Fibroblast of lung (primary cell): ENCODE measurements around the gene MIPOL1. TPM values are rescaled to one million over a fixed set of nuclear protein-coding genes. Genes with fewer than 3 reads are reported as not detected.

Experiments used
- DNase-seq, 2 donors: peaks; one replicate each; pipeline versions ENCODE4 v3.0.0 to v3.0.0-alpha.2; 2010; ENCODE audit warnings: low read depth in 2 of 2
- H2AFZ ChIP-seq: 2 replicates; pipeline ENCODE4 v1.5.1; 2012; ENCODE audit warnings: low read length, control low read depth, inconsistent platforms
- H3K27ac ChIP-seq: 2 replicates; pipeline ENCODE4 v1.5.1; 2011; ENCODE audit warnings: low read length, control low read depth; ENCODE audit not compliant: insufficient read depth
- H3K27me3 ChIP-seq: 2 replicates; pipeline ENCODE4 v1.5.1; 2011; ENCODE audit warnings: mild to moderate bottlenecking, low read length; ENCODE audit not compliant: control insufficient read depth, insufficient read depth
- H3K36me3 ChIP-seq: 2 replicates; pipeline ENCODE4 v1.5.1; 2011; ENCODE audit warnings: low read length; ENCODE audit not compliant: control insufficient read depth, insufficient read depth
- H3K4me1 ChIP-seq: 2 replicates; pipeline ENCODE4 v1.5.1; 2011; ENCODE audit warnings: low read length; ENCODE audit not compliant: control insufficient read depth, insufficient read depth; ENCODE audit errors: extremely low read depth
- H3K4me2 ChIP-seq: 2 replicates; pipeline ENCODE4 v1.5.1; 2011; ENCODE audit warnings: low read length, control low read depth; ENCODE audit not compliant: insufficient read depth; ENCODE audit errors: extremely low read depth
- H3K4me3 ChIP-seq, 4 experiments: fragments of 200-600 bp in 1 of 4; sonication (generic) in 1 of 4; replicated peaks in 1 of 4; 2 replicates each; pipeline ENCODE4 v1.5.1; 2011 to 2016; ENCODE audit warnings: low read length in 4 of 4, low read depth in 3 of 4, mild to moderate bottlenecking in 3 of 4, control low read depth in 2 of 4, inconsistent platforms in 1 of 4, mixed read lengths in 1 of 4; ENCODE audit not compliant: insufficient read depth in 1 of 4; ENCODE audit errors: control extremely low read depth in 1 of 4
- H3K79me2 ChIP-seq: 2 replicates; pipeline ENCODE4 v1.5.1; 2012; ENCODE audit warnings: mild to moderate bottlenecking, low read length, inconsistent platforms; ENCODE audit not compliant: control insufficient read depth, insufficient read depth
- H3K9ac ChIP-seq: 2 replicates; pipeline ENCODE4 v1.5.1; 2011; ENCODE audit warnings: mild to moderate bottlenecking, low read length, control low read depth; ENCODE audit not compliant: insufficient read depth
- H3K9me3 ChIP-seq: 2 replicates; pipeline ENCODE4 v1.5.1; 2012; ENCODE audit warnings: low read depth, low read length; ENCODE audit not compliant: control insufficient read depth, insufficient read depth
- H4K20me1 ChIP-seq: 2 replicates; pipeline ENCODE4 v1.5.1; 2011; ENCODE audit warnings: low read length; ENCODE audit not compliant: control insufficient read depth, insufficient read depth; ENCODE audit errors: extremely low read depth
- CTCF ChIP-seq, 2 donors: IDR thresholded peaks in 1 of 2; conservative IDR thresholded peaks in 1 of 2; 1 replicate in 1 of 2; 2 replicates in 1 of 2; pipeline ENCODE4 v1.5.1; 2011 to 2012; ENCODE audit warnings: low read length in 2 of 2, control low read depth in 1 of 2, inconsistent platforms in 1 of 2, low read depth in 1 of 2, mild to moderate bottlenecking in 1 of 2
- EZH2 ChIP-seq: IDR thresholded peaks from 2 replicates; pipeline ENCODE4 v1.5.1; 2012; ENCODE audit warnings: low read length, control low read depth, mild to moderate bottlenecking; ENCODE audit errors: missing control alignments
- polyA plus RNA-seq, 2 donors: library from polyadenylated mRNA; depleted of rRNA in 1 of 2; stranded (reverse) in 1 of 2; unstranded in 1 of 2; fragments of >200 nt; gene quantifications; 2 replicates each; pipeline ENCODE4 v1.2.1, GENCODE V29; 2011 to 2012; ENCODE audit warnings: missing spikeins in 1 of 2
- total RNA-seq: library from RNA; depleted of rRNA; stranded (reverse); fragments of >200 nt; gene quantifications from 2 replicates; pipeline ENCODE4 v1.2.1, GENCODE V29; 2014

The MIPOL1 gene
- total and polyA plus RNA-seq, 2 donors (not counting 1 experiment from before 2014, with no cell fraction given): 6.4 to 8.6 TPM

GRCh38 chr14:37413050-37413449 is 215.3 kb downstream of the MIPOL1 start:
- Histone ChIP-seq H3K36me3 (no peaks in the 10 kb centered on the region), H3K4me3 (no peak overlapping the region), H3K4me2 (no peak overlapping the region), H4K20me1 (no peaks in the 10 kb centered on the region), H3K79me2 (no peaks in the 10 kb centered on the region), H3K27ac (no peak overlapping the region), H3K4me1 (no peaks in the 10 kb centered on the region), H3K9me3 (no peaks in the 10 kb centered on the region), H2AFZ (no peak overlapping the region), H3K9ac (no peak overlapping the region), H3K27me3 (no peaks in the 10 kb centered on the region)
- TF ChIP-seq EZH2 (no peak), CTCF (conservative IDR thresholded peaks at IDR 0.05 in 1 of 2, IDR thresholded peaks at IDR 0.05 in 1 of 2; ENCODE audit: low read depth in 1 of 2, low read length in 2 of 2) (no peak)
- no peak for DNase-seq

GRCh38 chr14:37413504-37414003 is 215.8 kb downstream of the MIPOL1 start:
- H3K4me2 ChIP-seq: no peak overlapping the region
- DNase-seq: no peak
- no peaks in the 10 kb centered on the region for H3K9me3 ChIP-seq
- no peaks in the 10 kb centered on the region for H3K36me3 ChIP-seq
- H4K20me1 ChIP-seq: no peaks in the 10 kb centered on the region
- H2AFZ ChIP-seq: no peak overlapping the region
- no peaks in the 10 kb centered on the region for H3K27me3 ChIP-seq
- no peak overlapping the region for H3K27ac ChIP-seq
- H3K9ac ChIP-seq: no peak overlapping the region
- no peaks in the 10 kb centered on the region for H3K79me2 ChIP-seq
- no peaks in the 10 kb centered on the region for H3K4me1 ChIP-seq
- no peak overlapping the region for H3K4me3 ChIP-seq
- no peak for TF ChIP-seq EZH2
- TF ChIP-seq CTCF (conservative IDR thresholded peaks at IDR 0.05 in 1 of 2, IDR thresholded peaks at IDR 0.05 in 1 of 2; ENCODE audit: low read depth in 1 of 2, low read length in 2 of 2): no peak

- no peak overlapping the region for H3K4me3 ChIP-seq
- no peak overlapping the region for H3K4me2 ChIP-seq
- TF ChIP-seq EZH2 (no peak), CTCF (conservative IDR thresholded peaks at IDR 0.05 in 1 of 2, IDR thresholded peaks at IDR 0.05 in 1 of 2; ENCODE audit: low read depth in 1 of 2, low read length in 2 of 2) (no peak)
- DNase-seq: no peak
- no peak overlapping the region for H3K27ac ChIP-seq
- H4K20me1 ChIP-seq: no peaks in the 10 kb centered on the region
- H3K9me3 ChIP-seq: no peaks in the 10 kb centered on the region
- H3K27me3 ChIP-seq: no peaks in the 10 kb centered on the region
- H3K36me3 ChIP-seq: no peaks in the 10 kb centered on the region
- no peak overlapping the region for H3K9ac ChIP-seq
- H2AFZ ChIP-seq: no peak overlapping the region
- H3K79me2 ChIP-seq: no peaks in the 10 kb centered on the region
- no peaks in the 10 kb centered on the region for H3K4me1 ChIP-seq
These were observed 218.5 kb downstream of the MIPOL1 start for GRCh38 chr14:37416264-37416663.
